ENCODE results near the gene DUSP12. TPM values are rescaled to one million over a fixed set of nuclear protein-coding genes. Genes with fewer than 3 reads are reported as not detected.

DUSP12 gene
- total and polyA plus RNA-seq, 9 of the 15 experiments (the other 6 are each of a cell fraction or from before 2014, with no cell fraction given), result 10.4 to 81.4 (median 43.6) TPM

DNA sequence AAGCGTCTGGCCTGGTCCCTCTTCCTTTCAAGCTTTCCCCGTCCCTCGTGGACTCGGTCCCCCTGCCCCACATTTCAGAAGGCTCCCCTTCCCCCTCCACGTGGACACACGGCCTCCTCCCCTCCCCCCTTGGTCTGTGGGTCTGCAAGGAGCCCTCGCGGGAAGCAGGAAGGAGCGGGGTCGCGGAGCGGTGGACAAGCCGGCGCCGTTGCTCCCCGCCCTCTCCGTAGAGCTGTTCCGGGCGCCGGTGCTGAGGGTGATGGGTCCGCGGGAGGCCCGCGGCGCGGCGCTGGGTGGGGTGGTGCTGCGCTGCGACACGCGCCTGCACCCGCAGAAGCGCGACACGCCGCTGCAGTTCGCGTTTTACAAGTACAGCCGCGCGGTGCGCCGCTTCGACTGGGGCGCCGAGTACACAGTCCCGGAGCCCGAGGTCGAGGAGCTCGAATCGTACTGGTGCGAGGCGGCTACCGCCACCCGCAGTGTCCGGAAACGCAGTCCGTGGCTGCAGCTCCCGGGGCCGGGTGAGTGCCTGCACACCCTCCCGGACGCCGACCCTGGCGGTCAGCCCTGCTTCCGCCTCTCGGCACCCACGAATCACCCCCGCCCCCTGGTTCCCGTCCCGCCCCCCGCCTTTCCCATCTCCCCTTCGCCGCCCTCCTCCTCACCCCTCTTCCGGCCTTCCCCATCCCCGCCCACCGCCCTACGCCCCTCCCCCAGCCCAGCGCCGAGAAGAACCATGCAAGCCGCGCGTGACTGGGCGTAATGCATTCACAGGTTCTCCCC is 22.9 kb upstream of the DUSP12 start (continued):
- TF ChIP-seq PHF8 (IDR thresholded peaks at IDR 0.05; ENCODE audit: borderline replicate concordance, low read length), result peak; percentile 93
- TF ChIP-seq, protein P1, sequence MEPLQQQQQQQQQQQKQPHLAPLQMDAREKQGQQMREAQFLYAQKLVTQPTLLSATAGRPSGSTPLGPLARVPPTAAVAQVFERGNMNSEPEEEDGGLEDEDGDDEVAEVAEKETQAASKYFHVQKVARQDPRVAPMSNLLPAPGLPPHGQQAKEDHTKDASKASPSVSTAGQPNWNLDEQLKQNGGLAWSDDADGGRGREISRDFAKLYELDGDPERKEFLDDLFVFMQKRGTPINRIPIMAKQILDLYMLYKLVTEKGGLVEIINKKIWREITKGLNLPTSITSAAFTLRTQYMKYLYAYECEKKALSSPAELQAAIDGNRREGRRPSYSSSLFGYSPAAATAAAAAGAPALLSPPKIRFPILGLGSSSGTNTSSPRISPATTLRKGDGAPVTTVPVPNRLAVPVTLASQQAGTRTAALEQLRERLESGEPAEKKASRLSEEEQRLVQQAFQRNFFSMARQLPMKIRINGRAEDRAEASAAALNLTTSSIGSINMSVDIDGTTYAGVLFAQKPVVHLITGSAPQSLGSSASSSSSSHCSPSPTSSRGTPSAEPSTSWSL (CRISPR knock-in tag; IDR thresholded peaks at IDR 0.05; ENCODE audit: borderline replicate concordance), result peak; percentile 79; the same call in 1 of the 2 replicates
- TF ChIP-seq MTF1 (CRISPR knock-in tag; IDR thresholded peaks at IDR 0.05; ENCODE audit: borderline replicate concordance), result no peak
- TF ChIP-seq SREBF1 (IDR thresholded peaks at IDR 0.05; ENCODE audit: borderline replicate concordance, low read depth, low read length), result no peak
- 0 out of 2 replicates have a peak, but pooled peaks have one; percentile 23 for TF ChIP-seq GATAD2A (IDR thresholded peaks at IDR 0.05)
- TF ChIP-seq ZFP36 (IDR thresholded peaks at IDR 0.05; ENCODE audit: low read depth, low read length, partially characterized antibody), result no peak
- TF ChIP-seq, protein P2, sequence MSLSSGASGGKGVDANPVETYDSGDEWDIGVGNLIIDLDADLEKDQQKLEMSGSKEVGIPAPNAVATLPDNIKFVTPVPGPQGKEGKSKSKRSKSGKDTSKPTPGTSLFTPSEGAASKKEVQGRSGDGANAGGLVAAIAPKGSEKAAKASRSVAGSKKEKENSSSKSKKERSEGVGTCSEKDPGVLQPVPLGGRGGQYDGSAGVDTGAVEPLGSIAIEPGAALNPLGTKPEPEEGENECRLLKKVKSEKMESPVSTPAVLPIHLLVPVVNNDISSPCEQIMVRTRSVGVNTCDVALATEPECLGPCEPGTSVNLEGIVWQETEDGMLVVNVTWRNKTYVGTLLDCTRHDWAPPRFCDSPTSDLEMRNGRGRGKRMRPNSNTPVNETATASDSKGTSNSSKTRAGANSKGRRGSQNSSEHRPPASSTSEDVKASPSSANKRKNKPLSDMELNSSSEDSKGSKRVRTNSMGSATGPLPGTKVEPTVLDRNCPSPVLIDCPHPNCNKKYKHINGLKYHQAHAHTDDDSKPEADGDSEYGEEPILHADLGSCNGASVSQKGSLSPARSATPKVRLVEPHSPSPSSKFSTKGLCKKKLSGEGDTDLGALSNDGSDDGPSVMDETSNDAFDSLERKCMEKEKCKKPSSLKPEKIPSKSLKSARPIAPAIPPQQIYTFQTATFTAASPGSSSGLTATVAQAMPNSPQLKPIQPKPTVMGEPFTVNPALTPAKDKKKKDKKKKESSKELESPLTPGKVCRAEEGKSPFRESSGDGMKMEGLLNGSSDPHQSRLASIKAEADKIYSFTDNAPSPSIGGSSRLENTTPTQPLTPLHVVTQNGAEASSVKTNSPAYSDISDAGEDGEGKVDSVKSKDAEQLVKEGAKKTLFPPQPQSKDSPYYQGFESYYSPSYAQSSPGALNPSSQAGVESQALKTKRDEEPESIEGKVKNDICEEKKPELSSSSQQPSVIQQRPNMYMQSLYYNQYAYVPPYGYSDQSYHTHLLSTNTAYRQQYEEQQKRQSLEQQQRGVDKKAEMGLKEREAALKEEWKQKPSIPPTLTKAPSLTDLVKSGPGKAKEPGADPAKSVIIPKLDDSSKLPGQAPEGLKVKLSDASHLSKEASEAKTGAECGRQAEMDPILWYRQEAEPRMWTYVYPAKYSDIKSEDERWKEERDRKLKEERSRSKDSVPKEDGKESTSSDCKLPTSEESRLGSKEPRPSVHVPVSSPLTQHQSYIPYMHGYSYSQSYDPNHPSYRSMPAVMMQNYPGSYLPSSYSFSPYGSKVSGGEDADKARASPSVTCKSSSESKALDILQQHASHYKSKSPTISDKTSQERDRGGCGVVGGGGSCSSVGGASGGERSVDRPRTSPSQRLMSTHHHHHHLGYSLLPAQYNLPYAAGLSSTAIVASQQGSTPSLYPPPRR (CRISPR knock-in tag; IDR thresholded peaks at IDR 0.05; ENCODE audit: borderline replicate concordance), result 0 out of 2 replicates have a peak, but pooled peaks have one; percentile 53
- TF ChIP-seq, protein P3, sequence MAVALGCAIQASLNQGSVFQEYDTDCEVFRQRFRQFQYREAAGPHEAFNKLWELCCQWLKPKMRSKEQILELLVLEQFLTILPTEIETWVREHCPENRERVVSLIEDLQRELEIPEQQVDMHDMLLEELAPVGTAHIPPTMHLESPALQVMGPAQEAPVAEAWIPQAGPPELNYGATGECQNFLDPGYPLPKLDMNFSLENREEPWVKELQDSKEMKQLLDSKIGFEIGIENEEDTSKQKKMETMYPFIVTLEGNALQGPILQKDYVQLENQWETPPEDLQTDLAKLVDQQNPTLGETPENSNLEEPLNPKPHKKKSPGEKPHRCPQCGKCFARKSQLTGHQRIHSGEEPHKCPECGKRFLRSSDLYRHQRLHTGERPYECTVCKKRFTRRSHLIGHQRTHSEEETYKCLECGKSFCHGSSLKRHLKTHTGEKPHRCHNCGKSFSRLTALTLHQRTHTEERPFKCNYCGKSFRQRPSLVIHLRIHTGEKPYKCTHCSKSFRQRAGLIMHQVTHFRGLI (CRISPR knock-in tag; IDR thresholded peaks at IDR 0.05), result no peak
- no peak for TF ChIP-seq IRF2 (CRISPR knock-in tag; IDR thresholded peaks at IDR 0.05)
- no peak for TF ChIP-seq PTRF (tag; IDR thresholded peaks at IDR 0.05)
- TF ChIP-seq ZNF253 (CRISPR knock-in tag; conservative IDR thresholded peaks at IDR 0.05), result no peak
- TF ChIP-seq NFIC (IDR thresholded peaks at IDR 0.05), result 0 out of 2 replicates have a peak, but pooled peaks have one; percentile 13
- 0 out of 2 replicates have a peak, but pooled peaks have one; percentile 47 for TF ChIP-seq HNRNPL (IDR thresholded peaks at IDR 0.05; ENCODE audit: low read depth, low read length)
- no peak for TF ChIP-seq CBX8 (IDR thresholded peaks at IDR 0.05; ENCODE audit: borderline replicate concordance, extremely low read depth, low read depth, low read length, poor library complexity, severe bottlenecking)
- TF ChIP-seq, protein P4, sequence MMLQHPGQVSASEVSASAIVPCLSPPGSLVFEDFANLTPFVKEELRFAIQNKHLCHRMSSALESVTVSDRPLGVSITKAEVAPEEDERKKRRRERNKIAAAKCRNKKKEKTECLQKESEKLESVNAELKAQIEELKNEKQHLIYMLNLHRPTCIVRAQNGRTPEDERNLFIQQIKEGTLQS (IDR thresholded peaks at IDR 0.05), result no peak
- TF ChIP-seq, protein P4 (CRISPR knock-in tag; conservative IDR thresholded peaks at IDR 0.05), result no peak
- no peak for TF ChIP-seq ARNT (IDR thresholded peaks at IDR 0.05)
- no peak for TF ChIP-seq SMARCB1 (IDR thresholded peaks at IDR 0.05; ENCODE audit: insufficient read length, low read depth)
